HG02759 (cell line): ENCODE data around the gene UPK3A.
A peak's percentile ranks its signal among the peaks of the same experiment; 100 is the strongest.
"Not testable (repeated sequence)": the region's sequence is repeated elsewhere in the genome, so short reads cannot be mapped to it uniquely, and the experiment has no call there.

Experiments
- ATAC-seq: cut with Tn5 transposase; IDR thresholded peaks from one replicate; pipeline ENCODE4 v1.9.1; 2021; ENCODE audit warnings: mild to moderate bottlenecking, moderate library complexity; ENCODE audit not compliant: unreplicated experiment

The UPK3A gene

GRCh38 chr22:45254789-45255278 lies 29.9 kb upstream of the UPK3A start:
- ATAC-seq, result no peak

- not testable (repeated sequence) for ATAC-seq
Observed at GRCh38 chr22:45257941-45258340, 26.8 kb upstream of the UPK3A start.

- no peak for ATAC-seq
Observed at GRCh38 chr22:45259754-45260394, 24.9 kb upstream of the UPK3A start.

GRCh38 chr22:45260395-45260759 lies 24.4 kb upstream of the UPK3A start:
- not testable (repeated sequence) for ATAC-seq

- ATAC-seq, result no peak
Observed at GRCh38 chr22:45261407-45262088, 23.2 kb upstream of the UPK3A start.

- ATAC-seq, result no peak
Observed at GRCh38 chr22:45262195-45262930, 22.4 kb upstream of the UPK3A start.

GRCh38 chr22:45262931-45263462 lies 21.8 kb upstream of the UPK3A start:
- peak; percentile 47 for ATAC-seq

GRCh38 chr22:45263463-45264269 lies 21.1 kb upstream of the UPK3A start:
- peak; percentile 80 for ATAC-seq

GRCh38 chr22:45265535-45265934 lies 19.2 kb upstream of the UPK3A start:
- ATAC-seq, result no peak

GRCh38 chr22:45268167-45268957 lies 16.4 kb upstream of the UPK3A start:
- ATAC-seq, result no peak

- peak; percentile 84 for ATAC-seq
Observed at GRCh38 chr22:45268958-45269844, 15.5 kb upstream of the UPK3A start.

- no peak for ATAC-seq
Observed at GRCh38 chr22:45270095-45271020, 14.4 kb upstream of the UPK3A start.

- ATAC-seq, result no peak
Observed at GRCh38 chr22:45271667-45272201, 13.0 kb upstream of the UPK3A start.

- no peak for ATAC-seq
Observed at GRCh38 chr22:45272498-45272897, 12.3 kb upstream of the UPK3A start.

- no peak for ATAC-seq
Observed at GRCh38 chr22:45273452-45274075, 11.2 kb upstream of the UPK3A start.

- ATAC-seq, result no peak
Observed at GRCh38 chr22:45276507-45277105, 8.1 kb upstream of the UPK3A start.

GRCh38 chr22:45277720-45278119 lies 7.0 kb upstream of the UPK3A start:
- ATAC-seq, result not testable (repeated sequence)
